HG02973 (cell line): ENCODE data around the gene COG8.
A peak's percentile ranks its signal among the peaks of the same experiment; 100 is the strongest.

Experiments used
- ATAC-seq: cut with Tn5 transposase; IDR thresholded peaks from one replicate; pipeline ENCODE4 v1.9.1; 2021; ENCODE audit warnings: moderate library complexity; ENCODE audit not compliant: unreplicated experiment

COG8 gene

GRCh38 chr16:69346683-69347082, 7.3 kb upstream of the COG8 start:
- no peak for ATAC-seq

- no peak for ATAC-seq
Observed at GRCh38 chr16:69345923-69346322, 6.6 kb upstream of the COG8 start.

GRCh38 chr16:69344171-69344570, 4.8 kb upstream of the COG8 start:
- ATAC-seq: no peak

GRCh38 chr16:69340095-69340644, 806 bp upstream of the COG8 start:
- ATAC-seq: no peak

DNA sequence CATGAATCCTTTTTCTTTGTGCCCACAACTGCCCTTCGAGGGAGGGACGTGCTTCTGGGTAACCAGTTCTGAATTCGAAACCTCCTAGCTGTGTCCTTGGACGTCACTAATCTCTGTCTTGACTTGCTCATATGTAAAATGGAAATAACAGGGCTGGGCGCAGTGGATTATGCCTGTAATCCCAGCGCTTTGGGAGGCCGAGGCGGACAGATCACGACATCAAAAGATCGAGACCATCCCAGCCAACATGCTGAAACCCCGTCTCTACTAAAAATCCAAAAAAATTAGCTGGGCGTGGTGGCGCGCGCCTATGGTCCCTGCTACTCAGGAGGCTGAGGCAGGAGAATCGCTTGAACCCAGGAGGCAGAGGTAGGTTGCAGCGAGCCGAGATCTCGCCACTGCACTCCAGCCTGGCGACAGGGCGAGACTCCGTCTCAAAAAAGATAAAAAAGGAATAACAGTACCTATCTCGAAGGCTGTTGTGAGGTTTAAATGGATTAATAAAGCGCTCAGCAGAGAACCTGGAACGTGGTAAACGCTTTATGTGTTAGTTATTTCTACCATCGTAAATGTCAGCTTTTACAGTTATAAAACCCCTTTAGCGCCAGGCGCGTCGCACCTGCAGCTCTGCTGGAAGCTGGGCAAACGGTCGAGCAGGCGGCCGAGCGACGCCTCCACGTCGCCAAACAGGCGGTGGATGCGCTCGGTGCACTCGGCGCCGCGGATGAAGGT, 641 bp downstream of the COG8 start:
- ATAC-seq: no peak

GRCh38 chr16:69334696-69335095, 4.7 kb downstream of the COG8 start:
- ATAC-seq: no peak

DNA sequence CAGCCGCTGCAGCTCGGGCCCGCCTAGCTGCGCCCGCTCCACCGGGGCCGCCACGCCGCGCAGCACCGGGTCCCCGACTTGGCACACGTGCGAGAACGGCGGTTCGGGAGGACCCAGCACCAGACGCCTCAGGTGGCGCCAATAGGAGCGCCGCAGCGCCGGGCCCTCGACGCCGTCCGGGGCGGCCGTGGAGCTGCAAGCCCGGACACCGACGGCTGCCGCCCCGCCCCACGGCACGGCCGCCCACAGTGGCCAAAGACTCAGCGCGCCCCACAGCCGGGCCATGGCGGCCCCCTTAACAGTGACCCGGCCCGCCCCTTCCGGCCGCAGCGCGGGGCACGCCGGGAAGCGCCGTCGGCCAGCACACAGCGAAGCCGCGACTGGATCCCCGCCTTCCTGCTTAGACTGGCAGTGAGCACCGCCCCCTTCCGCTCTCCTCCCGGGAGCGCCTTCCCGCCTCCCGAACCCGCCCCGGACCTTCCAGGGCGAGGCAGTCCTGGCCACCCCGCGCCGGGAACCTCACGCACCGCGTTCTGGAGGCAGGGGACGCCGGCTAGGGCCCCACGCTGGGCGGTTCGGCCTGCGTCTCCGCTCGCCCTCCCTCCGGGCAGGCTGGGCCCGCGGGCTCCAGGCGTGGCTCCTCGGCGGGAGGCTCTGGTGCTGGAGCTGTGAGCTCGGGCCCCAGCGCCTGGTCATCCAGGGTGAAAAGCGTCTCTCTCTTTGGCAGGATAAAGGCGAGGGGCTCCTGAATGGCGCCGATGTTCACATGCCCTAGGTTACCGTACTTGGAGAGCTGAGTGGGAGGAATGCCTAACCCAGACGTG, 8.9 kb downstream of the COG8 start, which contains the start of gene PDF:
TSS of gene PDF (minus strand) at position 303 of the 824 bp plus-strand sequence. CDS start at position 285, 18 bp downstream.
- ATAC-seq: peak; percentile 83

- ATAC-seq: peak; percentile 31
Observed at GRCh38 chr16:69329369-69330285, 9.7 kb downstream of the COG8 start.

GRCh38 chr16:69328854-69329316, 10.5 kb downstream of the COG8 start:
- ATAC-seq: no peak

GRCh38 chr16:69327585-69328310, 11.6 kb downstream of the COG8 start:
- ATAC-seq: no peak

GRCh38 chr16:69326172-69326873, 13.0 kb downstream of the COG8 start:
- no peak for ATAC-seq

- no peak for ATAC-seq
Observed at GRCh38 chr16:69325784-69326171, 13.6 kb downstream of the COG8 start.

DNA sequence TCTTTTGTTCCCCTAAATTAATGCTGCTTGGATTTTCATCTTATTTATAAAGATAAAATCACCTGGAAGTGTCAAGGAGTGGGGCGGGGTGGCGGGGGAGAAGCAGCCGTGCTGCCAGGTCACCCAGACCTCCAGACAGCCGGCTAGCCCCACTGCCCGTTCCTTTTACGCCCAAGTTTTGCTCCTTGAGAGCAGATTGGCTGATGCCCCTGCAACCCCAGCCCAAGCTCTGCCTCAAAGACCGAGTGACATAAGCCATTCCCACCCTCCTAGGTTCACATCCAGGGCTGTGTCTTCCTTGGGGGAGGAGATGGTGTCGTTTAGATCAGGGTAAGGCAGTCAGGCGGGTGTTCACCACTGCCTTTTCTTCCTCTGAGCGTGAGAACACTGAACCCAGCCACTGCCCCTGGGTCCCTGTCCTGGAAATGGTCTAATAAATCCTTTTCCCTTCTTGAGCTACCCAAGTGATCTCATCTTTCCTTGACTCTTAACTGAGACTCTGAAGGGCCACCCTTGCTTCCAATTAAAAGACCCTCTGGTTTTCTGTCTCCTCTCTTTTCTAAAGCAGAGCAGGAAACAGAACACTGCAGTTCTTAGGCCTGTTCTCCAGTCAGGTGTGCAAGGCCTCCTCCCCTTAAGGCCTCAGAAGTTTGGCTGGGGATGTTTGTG, 14.6 kb downstream of the COG8 start:
- no peak for ATAC-seq

DNA sequence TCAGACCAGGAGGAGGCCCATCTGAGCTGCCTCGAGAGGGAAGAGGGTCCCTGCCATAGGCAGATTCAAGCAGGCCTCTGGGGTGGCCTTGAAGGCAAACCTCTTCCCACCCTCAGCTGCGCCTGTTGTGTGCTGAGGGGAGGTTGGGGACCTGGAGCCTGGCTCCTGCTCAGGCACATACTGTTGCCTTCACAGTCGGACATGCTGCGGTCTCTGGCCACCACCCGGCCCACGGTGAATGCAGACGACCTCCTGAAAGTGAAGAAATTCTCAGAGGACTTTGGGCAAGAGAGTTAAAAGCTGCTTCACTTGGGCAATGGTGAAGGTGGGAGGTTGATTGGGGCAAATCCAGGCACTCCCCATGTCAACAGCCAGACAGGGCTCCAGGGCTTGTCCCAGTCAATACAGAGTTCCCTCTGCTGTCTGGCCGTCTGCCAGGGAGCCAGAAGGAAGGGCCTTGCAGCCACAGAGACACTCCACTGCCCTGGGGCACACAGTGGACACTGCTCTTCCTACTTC, 15.3 kb downstream of the COG8 start:
- ATAC-seq: no peak

GRCh38 chr16:69323415-69323814, 15.9 kb downstream of the COG8 start:
- ATAC-seq: no peak

GRCh38 chr16:69322343-69322742, 17.0 kb downstream of the COG8 start:
- ATAC-seq: no peak

- ATAC-seq: no peak
Observed at GRCh38 chr16:69321080-69321479, 18.3 kb downstream of the COG8 start.

GRCh38 chr16:69320740-69321073, 18.7 kb downstream of the COG8 start:
- no peak for ATAC-seq
